Spleen (tissue), 11 donors: ENCODE measurements around the gene TRIO. TPM values are rescaled to one million over a fixed set of nuclear protein-coding genes. Genes with fewer than 3 reads are reported as not detected.

Experiments used
- DNase-seq: peaks from one replicate; pipeline ENCODE4 v3.0.0-alpha.2; 2020
- H3K27ac ChIP-seq, 8 donors: fragments of 200-600 bp; sonication (generic) in 7 of 8; 1 replicate in 4 of 8; 2 replicates in 4 of 8; pipeline versions ENCODE4 v1.5.0 to v1.8.0; 2016 to 2021; ENCODE audit warnings: inconsistent platforms in 4 of 8, mild to moderate bottlenecking in 4 of 8, moderate library complexity in 1 of 8
- H3K27me3 ChIP-seq, 7 donors: fragments of 200-600 bp; sonication (generic) in 6 of 7; replicated peaks in 1 of 7; 1 replicate in 4 of 7; 2 replicates in 3 of 7; pipeline versions ENCODE4 v1.5.0 to v1.8.0; 2016 to 2021; ENCODE audit warnings: inconsistent platforms in 3 of 7, mild to moderate bottlenecking in 1 of 7
- H3K36me3 ChIP-seq, 6 donors: fragments of 200-600 bp; sonication (generic) in 5 of 6; 1 replicate in 4 of 6; 2 replicates in 2 of 6; pipeline versions ENCODE4 v1.5.0 to v1.8.0; 2016 to 2021; ENCODE audit warnings: inconsistent platforms in 2 of 6
- H3K4me1 ChIP-seq, 6 donors: fragments of 200-600 bp; sonication (generic) in 5 of 6; 1 replicate in 3 of 6; 2 replicates in 3 of 6; pipeline versions ENCODE4 v1.5.0 to v1.8.0; 2016 to 2021; ENCODE audit warnings: inconsistent platforms in 3 of 6
- H3K4me3 ChIP-seq, 8 donors: fragments of 200-600 bp; sonication (generic) in 7 of 8; 1 replicate in 4 of 8; 2 replicates in 4 of 8; pipeline versions ENCODE4 v1.5.0 to v1.8.0; 2016 to 2021; ENCODE audit warnings: inconsistent platforms in 4 of 8, mild to moderate bottlenecking in 4 of 8, moderate library complexity in 2 of 8
- H3K9me3 ChIP-seq, 8 donors: fragments of 200-600 bp; sonication (generic) in 7 of 8; 1 replicate in 4 of 8; 2 replicates in 4 of 8; pipeline versions ENCODE4 v1.5.0 to v1.8.0; 2016 to 2021; ENCODE audit warnings: inconsistent platforms in 4 of 8
- CTCF ChIP-seq, 11 experiments: fragments of 200-600 bp in 7 of 11; fragments of 450-650 bp in 4 of 11; sonication (generic) in 4 of 11; IDR thresholded peaks in 8 of 11; conservative IDR thresholded peaks in 3 of 11; 1 replicate in 7 of 11; 2 replicates in 4 of 11; pipeline versions ENCODE4 v1.4.0 to v1.8.0; 2016 to 2021; ENCODE audit warnings: antibody characterized with exemption in 11 of 11, inconsistent platforms in 4 of 11, mild to moderate bottlenecking in 1 of 11
- POLR2A ChIP-seq, 3 donors: fragments of 450-650 bp; IDR thresholded peaks; one replicate each; pipeline ENCODE4 v1.5.1; 2017; ENCODE audit warnings: antibody characterized with exemption in 3 of 3, mild to moderate bottlenecking in 1 of 3
- POLR2AphosphoS5 ChIP-seq, 3 donors: sonication (generic); formaldehyde crosslinking; IDR thresholded peaks; one replicate each; pipeline ENCODE4 v1.5.1; 2017; ENCODE audit warnings: antibody characterized with exemption in 3 of 3
- WGBS, 5 donors: extraction: QIAGEN DNeasy Blood & Tissue Kit in 3 of 5; methylation state at CpG; one replicate each; pipeline versions ENCODE4 v1.1.5 to v1.1.7; 2013 to 2018; 5-methylcytosine and 5-hydroxymethylcytosine counted together
- intact Hi-C: fragments of 100-400 bp; cut with DNase I; formaldehyde crosslinking; loops from one replicate; pipeline ENCODE4 v1.15.0; 2023; ENCODE audit warnings: low total_unique reads
- polyA plus RNA-seq, 3 donors: library from polyadenylated mRNA; stranded (reverse); fragments of 200-250 nt; gene quantifications; one replicate each; pipeline ENCODE4 v1.2.1, GENCODE V29; 2013
- total RNA-seq, 7 donors: library from RNA; depleted of rRNA in 3 of 7; stranded (reverse); fragments of >200 nt in 3 of 7; fragmentation: NEBNext Ultra II Directional in 4 of 7; extraction: Animal tissue kit (Norgen Biotek cat#: 25700) in 4 of 7; gene quantifications; one replicate each; pipeline versions ENCODE4 v1.1.0 to v1.2.1, GENCODE V29; 2016 to 2021
- donor health status: healthy with polysubstance abuse.
- donor health status: DM: no; HTN: no; CAD: no; lungs with moderate emphysema.
- donor health status: DM: no; HTN: no; CAD: no.
- donor health status: Bipolar disorder and iron deficiency.
- donor health status: healthy.
- donor health status: DM: no; HTN: no; CAD: no.
- donor health status: DM: yes; HTN: yes; CAD: no.

Gene TRIO
- total and polyA plus RNA-seq, 10 donors, result 21.5 to 280 (median 190) TPM

GRCh38 chr5:14171046-14171445 is 27.9 kb downstream of the TRIO start:
- Histone ChIP-seq H3K4me1 (peaks cover 32 to 99% (median 86%) of the 10 kb centered on the region in 6 donors), H3K9me3 (no peaks in the 10 kb centered on the region), H3K4me3 (no peak overlapping the region), H3K27ac (peak overlapping the region in 6 of 8 donors; percentile 31 to 79 (median 50)), H3K27me3 (no peaks in the 10 kb centered on the region), H3K36me3 (no peaks in the 10 kb centered on the region)
- TF ChIP-seq POLR2AphosphoS5 (IDR thresholded peaks at IDR 0.05) (no peak), POLR2A (IDR thresholded peaks at IDR 0.05) (no peak), CTCF (IDR thresholded peaks at IDR 0.05 in 8 of 11, conservative IDR thresholded peaks at IDR 0.05 in 3 of 11) (no peak)
- intact Hi-C loops, result no loop called here
- WGBS, 5 donors, result 47 to 68% (median 53%) methylated on average over 4 of the region's 4 CpGs
- no peak for DNase-seq

- H3K36me3 ChIP-seq, result no peaks in the 10 kb centered on the region
- H3K4me1 ChIP-seq, result peaks cover 32 to 97% (median 86%) of the 10 kb centered on the region in 6 donors
- H3K27me3 ChIP-seq, result no peaks in the 10 kb centered on the region
- H3K4me3 ChIP-seq, result peak overlapping the region in 1 of 8 donors; percentile 3
- H3K27ac ChIP-seq, result peak overlapping the region in 6 of 8 donors; percentile 31 to 79 (median 50)
- intact Hi-C loops, result no loop called here
- TF ChIP-seq POLR2AphosphoS5 (IDR thresholded peaks at IDR 0.05) (no peak), CTCF (IDR thresholded peaks at IDR 0.05 in 8 of 11, conservative IDR thresholded peaks at IDR 0.05 in 3 of 11) (no peak), POLR2A (IDR thresholded peaks at IDR 0.05) (no peak)
- H3K9me3 ChIP-seq, result no peaks in the 10 kb centered on the region
- WGBS, 5 donors, result 10 to 23% (median 20%) methylated on average over 3 of the region's 3 CpGs
- no peak for DNase-seq
Measured at GRCh38 chr5:14171621-14172020, 28.5 kb downstream of the TRIO start.

- TF ChIP-seq CTCF (IDR thresholded peaks at IDR 0.05 in 8 of 11, conservative IDR thresholded peaks at IDR 0.05 in 3 of 11), result no peak
- TF ChIP-seq POLR2AphosphoS5 (IDR thresholded peaks at IDR 0.05), result no peak
- no peak for TF ChIP-seq POLR2A (IDR thresholded peaks at IDR 0.05)
- DNase-seq, result no peak
- Histone ChIP-seq H3K27me3 (no peaks in the 10 kb centered on the region), H3K4me3 (peak overlapping the region in 1 of 8 donors; percentile 3), H3K4me1 (peaks cover 32 to 91% (median 81%) of the 10 kb centered on the region in 6 donors), H3K36me3 (no peaks in the 10 kb centered on the region), H3K27ac (peak overlapping the region in 6 of 8 donors; percentile 31 to 79 (median 50)), H3K9me3 (no peaks in the 10 kb centered on the region)
- WGBS, 5 donors, result 59 to 66% (median 63%) methylated on average over 5 of the region's 5 CpGs
- intact Hi-C loops, result no loop called here
Measured at GRCh38 chr5:14172149-14172795, 29.1 kb downstream of the TRIO start.

GRCh38 chr5:14173377-14174229 is 30.5 kb downstream of the TRIO start:
- H3K27me3 ChIP-seq, result no peaks in the 10 kb centered on the region
- no peaks in the 10 kb centered on the region for H3K36me3 ChIP-seq
- H3K4me1 ChIP-seq, result peaks cover 21 to 89% (median 72%) of the 10 kb centered on the region in 6 donors
- 65 to 73% (median 72%) methylated on average over 15 of the region's 15 CpGs for WGBS, 5 donors
- H3K4me3 ChIP-seq, result peak overlapping the region in 2 of 8 donors; percentile 6 to 38
- peak overlapping the region in 5 of 8 donors; percentile 32 to 74 (median 57) for H3K27ac ChIP-seq
- TF ChIP-seq POLR2A (IDR thresholded peaks at IDR 0.05) (no peak), POLR2AphosphoS5 (IDR thresholded peaks at IDR 0.05) (no peak), CTCF (IDR thresholded peaks at IDR 0.05 in 8 of 11, conservative IDR thresholded peaks at IDR 0.05 in 3 of 11) (no peak)
- intact Hi-C loops, result no loop called here
- H3K9me3 ChIP-seq, result no peaks in the 10 kb centered on the region
- no peak for DNase-seq
